ENCODE results near the gene CPSF7. TPM values are rescaled to one million over a fixed set of nuclear protein-coding genes. Genes with fewer than 3 reads are reported as not detected.

CPSF7 gene
- total RNA-seq, 1 experiment from 2014 or later: 145 TPM

- H2BK15ac ChIP-seq (ENCODE audit: low read depth, low read length): no peak overlapping the region
- no peak overlapping the region for H2BK120ac ChIP-seq (ENCODE audit: low read depth, low read length, poor library complexity, severe bottlenecking)
- Mint-ChIP-seq H3K27me3 (ENCODE audit: low read depth) (no peaks in the 10 kb centered on the region), H3K4me1 (no peaks in the 10 kb centered on the region), H3K36me3 (ENCODE audit: insufficient read depth in 1 of 3, low read depth in 3 of 3) (peaks cover 4 to 22% (median 5%) of the 10 kb centered on the region in 3 experiments; a peak in 5 of 7 replicates), H3K27ac (peak overlapping the region in 1 of 3 experiments; percentile 73; a peak in 2 of 7 replicates), H3K4me3 (no peak overlapping the region), H3K9me3 (no peaks in the 10 kb centered on the region)
- DNase-seq: no peak
- no peaks in the 10 kb centered on the region for H3K79me1 ChIP-seq (ENCODE audit: insufficient read depth, low read depth, low read length, poor library complexity, severe bottlenecking)
- no peak overlapping the region for H3T11ph ChIP-seq (ENCODE audit: low read length)
- H3K9ac ChIP-seq (ENCODE audit: extremely low read depth, insufficient read length, low read length): no peak overlapping the region
- TF ChIP-seq CTCF (conservative IDR thresholded peaks at IDR 0.05): no peak
- no peak overlapping the region for H3K27ac ChIP-seq (ENCODE audit: insufficient read length, low read depth, low read length)
- H3K27me3 ChIP-seq (ENCODE audit: insufficient read depth, low read length): no peaks in the 10 kb centered on the region
- no peaks in the 10 kb centered on the region for H3K9me3 ChIP-seq (ENCODE audit: control insufficient read depth, low read depth, low read length)
- H3K4me2 ChIP-seq (ENCODE audit: insufficient read depth, insufficient read length, low read length): no peak overlapping the region
- H3K23ac ChIP-seq (ENCODE audit: insufficient read length, low read depth, low read length): no peak overlapping the region
- H3K14ac ChIP-seq (ENCODE audit: insufficient read depth, low read length): no peak overlapping the region
- H2AFZ ChIP-seq (ENCODE audit: low read length): no peak overlapping the region
- no peak overlapping the region for H3K4ac ChIP-seq (ENCODE audit: low read depth, low read length)
- no peak overlapping the region for H2AK5ac ChIP-seq (ENCODE audit: insufficient read length, low read length)
- H3K18ac ChIP-seq (ENCODE audit: insufficient read length, low read depth, low read length): no peak overlapping the region
- H4K8ac ChIP-seq (replicated peaks; ENCODE audit: insufficient read length, low read depth, low read length): no peak overlapping the region
- H2BK12ac ChIP-seq (ENCODE audit: insufficient read length, low read depth, low read length): no peak overlapping the region
- H4K91ac ChIP-seq (ENCODE audit: insufficient read length, low read depth, low read length): no peak overlapping the region
- no CpG with 5 or more reads among the region's 7 CpGs for WGBS (ENCODE audit: extremely low coverage, insufficient read length, low lambda C conversion rate)
- no peaks in the 10 kb centered on the region for H3K23me2 ChIP-seq (ENCODE audit: insufficient read length, low read depth, low read length, poor library complexity, severe bottlenecking)
- H2BK20ac ChIP-seq (ENCODE audit: low read depth, low read length, poor library complexity, severe bottlenecking): no peak overlapping the region
- H3K79me2 ChIP-seq (ENCODE audit: insufficient read depth, low read length): no peaks in the 10 kb centered on the region
- no peak overlapping the region for H3K56ac ChIP-seq (ENCODE audit: insufficient read length, low read depth, low read length)
- H4K5ac ChIP-seq (ENCODE audit: insufficient read length, low read depth, low read length): no peak overlapping the region
- peaks cover 2% of the 10 kb centered on the region for H4K20me1 ChIP-seq (ENCODE audit: control insufficient read depth, insufficient read depth, insufficient read length)
- no peaks in the 10 kb centered on the region for H3K4me1 ChIP-seq (ENCODE audit: insufficient read depth, low read length)
- no peak overlapping the region for H2BK5ac ChIP-seq (ENCODE audit: insufficient read length, low read length)
These were observed 24.7 kb upstream of the CPSF7 start for GRCh38 chr11:61454520-61454919.
